Hindlimb muscle (tissue), 1 donor: ENCODE results near the gene BANF2. TPM values are rescaled to one million over a fixed set of nuclear protein-coding genes. Genes with fewer than 3 reads are reported as not detected.
"Not testable (repeated sequence)": the region's sequence is repeated elsewhere in the genome, so short reads cannot be mapped to it uniquely, and the experiment has no call there.

Experiments used
- DNase-seq: peaks from one replicate; pipeline ENCODE4 v3.0.0-alpha.2; 2013
- polyA plus RNA-seq: library from polyadenylated mRNA; unstranded; fragments of 120-200 nt; gene quantifications from one replicate; pipeline ENCODE4 v1.2.1, GENCODE V29; 2013; ENCODE audit not compliant: insufficient read length

Gene BANF2
- polyA plus RNA-seq, result not detected

- DNase-seq, result no peak
Measured at GRCh38 chr20:17699931-17700351, at the start of gene BANF2. BANF2 (plus strand) TSS chr20:17699966; CDS start chr20:17725026, 25,060 bp downstream.

GRCh38 chr20:17650301-17651128 lies 49.3 kb upstream of the BANF2 start:
- DNase-seq, result no peak

- no peak for DNase-seq
Measured at GRCh38 chr20:17651129-17651759, 48.5 kb upstream of the BANF2 start.

DNA sequence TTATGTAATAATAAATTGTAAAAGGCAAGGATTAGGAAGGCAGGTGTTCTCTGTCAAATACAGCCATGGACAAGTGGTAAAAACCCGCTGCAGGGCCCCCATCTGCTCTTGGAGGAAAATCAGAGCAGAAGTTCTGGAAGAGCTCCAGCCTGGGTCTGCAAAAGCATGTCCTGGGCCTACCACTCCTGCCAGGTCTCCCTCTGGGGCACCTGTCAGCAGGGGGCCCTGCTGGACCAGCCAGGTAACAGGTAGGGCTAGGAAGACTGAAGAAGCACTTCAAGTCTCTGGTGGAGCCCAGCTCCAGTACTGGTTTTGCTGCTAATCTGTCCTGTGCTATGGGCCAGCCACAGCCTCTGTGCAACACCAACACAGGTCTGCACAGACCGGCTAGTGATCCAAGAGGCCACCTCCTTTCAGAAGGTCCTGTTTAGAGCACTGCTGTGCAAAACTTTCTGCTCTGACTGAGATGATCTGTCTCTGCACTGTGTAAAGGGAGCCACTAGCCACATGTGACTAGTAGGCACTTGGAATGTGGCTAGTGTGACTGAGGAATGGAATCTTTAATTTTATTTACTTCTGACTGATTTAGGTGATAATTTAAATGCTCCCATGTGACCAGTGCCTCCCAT lies 47.9 kb upstream of the BANF2 start:
- no peak for DNase-seq

GRCh38 chr20:17652411-17652810 lies 47.4 kb upstream of the BANF2 start:
- DNase-seq, result no peak

DNA sequence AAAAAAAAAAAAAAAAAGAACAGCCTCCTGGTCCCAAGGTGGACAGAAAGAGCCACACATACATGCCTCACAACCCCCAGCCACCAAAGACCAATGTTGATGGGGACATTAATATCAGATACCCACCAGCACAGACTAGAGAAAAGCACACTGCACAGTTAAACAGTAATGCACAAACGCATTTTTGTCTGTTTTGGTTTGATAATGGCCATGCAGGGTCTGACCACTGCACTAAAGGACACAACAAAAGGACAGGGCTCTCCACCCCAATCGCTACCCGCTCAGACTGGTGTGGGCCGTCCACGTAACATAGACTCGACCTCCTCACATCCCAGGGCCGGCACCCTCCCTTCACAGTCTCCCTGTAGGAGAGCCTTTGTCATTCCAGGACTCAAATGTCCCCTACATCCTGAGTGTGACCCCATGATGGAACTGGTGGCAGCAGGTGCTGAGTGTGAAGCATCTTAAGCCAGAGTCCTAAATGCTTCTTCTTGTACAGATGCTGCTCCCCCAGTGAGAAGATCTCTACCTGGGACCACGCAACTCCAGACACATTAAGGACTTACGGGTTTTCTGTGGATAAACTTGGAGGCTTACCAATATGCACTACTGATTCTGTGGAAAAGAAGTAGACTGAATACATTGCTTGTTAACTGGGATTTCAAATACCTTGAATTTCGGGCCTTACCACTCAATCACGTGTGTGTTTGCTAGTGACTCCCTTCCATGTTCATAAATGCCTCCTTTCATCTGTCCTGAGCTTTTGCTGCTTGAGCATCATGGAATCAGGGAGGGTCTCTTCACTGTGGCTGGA lies 45.7 kb upstream of the BANF2 start:
- no peak for DNase-seq

- DNase-seq, result no peak
Measured at GRCh38 chr20:17654649-17655285, 45.0 kb upstream of the BANF2 start.

GRCh38 chr20:17655286-17655651 lies 44.5 kb upstream of the BANF2 start:
- no peak for DNase-seq

DNA sequence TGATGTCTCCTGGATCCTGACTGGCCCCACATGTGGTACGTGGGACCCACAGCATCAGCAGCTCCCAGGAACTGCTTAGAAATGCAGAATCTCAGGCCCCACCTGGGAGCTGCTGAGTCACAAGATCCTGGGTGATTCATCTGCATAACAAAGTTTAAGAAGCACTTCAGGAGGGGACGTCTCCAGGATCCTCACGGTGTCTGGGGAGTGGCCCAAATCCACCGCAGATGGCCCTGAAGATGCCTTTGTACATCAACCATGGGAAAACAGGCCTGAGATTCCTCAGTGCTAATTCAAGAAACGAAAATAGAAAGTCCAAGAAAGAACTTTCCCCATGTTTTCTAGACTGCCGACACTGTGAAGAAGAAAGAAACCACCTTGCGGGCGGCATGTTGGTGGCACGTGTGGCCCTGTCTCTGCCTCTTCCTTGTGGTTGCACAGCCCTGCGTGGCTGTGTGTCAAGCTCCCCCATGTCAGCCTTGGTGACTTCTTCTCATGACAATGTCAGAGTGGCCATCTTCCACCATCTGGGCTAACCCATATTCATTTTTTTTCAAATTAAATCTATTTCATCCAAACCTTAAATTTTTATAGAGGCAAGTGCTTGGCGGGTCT lies 43.8 kb upstream of the BANF2 start:
- no peak for DNase-seq

DNA sequence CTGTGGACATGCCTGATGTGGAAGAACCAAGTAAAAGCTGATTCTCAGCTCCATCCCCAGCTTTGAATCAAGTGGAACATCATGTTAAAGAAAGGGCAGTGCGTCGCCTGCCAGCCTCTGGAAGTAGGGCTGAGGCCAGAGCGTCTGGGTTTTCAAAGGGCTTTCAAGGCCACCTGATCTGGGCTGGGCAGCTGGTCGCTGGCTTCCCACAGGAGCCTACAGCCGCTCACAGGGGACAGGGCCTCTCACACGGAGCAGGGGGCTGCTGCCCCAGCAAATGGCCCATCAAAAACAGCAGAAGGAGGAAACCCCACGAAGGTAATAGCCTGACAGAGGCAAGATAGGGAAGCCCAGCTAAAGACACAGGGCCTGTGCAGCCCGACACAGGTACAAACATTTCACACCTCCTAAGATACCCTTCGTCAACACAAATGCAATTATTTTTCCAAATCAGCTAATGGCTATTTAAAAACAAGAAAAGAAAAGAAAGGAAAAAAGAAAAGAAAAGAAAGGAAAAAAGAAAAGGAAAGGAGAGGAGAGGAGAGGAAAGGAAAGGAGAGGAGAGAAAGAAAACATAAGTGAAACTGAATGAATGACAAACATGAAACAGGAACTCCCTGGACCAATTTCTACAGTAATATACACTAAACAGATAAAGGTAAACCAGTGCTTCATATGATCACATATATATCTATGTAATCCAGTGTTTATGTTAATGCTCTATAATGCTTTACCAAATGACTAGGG lies 42.5 kb upstream of the BANF2 start:
- no peak for DNase-seq

DNA sequence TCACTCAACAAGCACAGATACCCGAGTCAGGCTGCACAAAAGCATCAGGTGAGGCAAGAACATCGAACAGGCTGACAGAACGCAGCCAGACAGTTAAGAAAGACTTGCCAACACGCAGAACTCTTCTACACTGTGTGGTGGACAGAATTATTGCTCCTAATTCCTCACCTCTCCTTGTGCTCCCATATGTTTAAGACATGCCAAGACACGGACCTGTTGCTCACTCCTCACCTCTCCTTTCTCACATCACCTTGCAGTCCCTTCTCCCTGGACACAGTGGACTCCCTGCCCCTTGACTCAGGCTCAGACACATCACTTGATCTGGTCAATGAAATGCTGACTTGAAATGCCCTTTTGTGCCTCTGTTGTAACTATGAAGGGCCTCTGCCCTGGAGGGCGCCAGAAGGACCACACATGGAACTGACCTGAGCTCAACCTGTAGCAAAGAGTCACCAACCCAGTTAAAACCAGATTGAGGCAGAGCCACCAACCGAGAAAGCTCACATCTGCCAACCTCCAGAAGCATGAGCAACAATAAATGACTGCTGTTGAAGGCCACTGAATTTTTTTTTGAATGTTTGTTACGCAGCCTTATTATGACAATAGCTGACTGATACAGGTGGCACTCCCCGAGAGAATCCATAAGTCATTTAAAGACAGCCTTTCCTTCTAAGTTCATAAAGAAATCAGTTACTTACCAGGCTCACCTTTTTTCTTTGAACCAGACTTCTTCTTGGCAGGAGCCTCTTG lies 41.7 kb upstream of the BANF2 start:
- no peak for DNase-seq

DNA sequence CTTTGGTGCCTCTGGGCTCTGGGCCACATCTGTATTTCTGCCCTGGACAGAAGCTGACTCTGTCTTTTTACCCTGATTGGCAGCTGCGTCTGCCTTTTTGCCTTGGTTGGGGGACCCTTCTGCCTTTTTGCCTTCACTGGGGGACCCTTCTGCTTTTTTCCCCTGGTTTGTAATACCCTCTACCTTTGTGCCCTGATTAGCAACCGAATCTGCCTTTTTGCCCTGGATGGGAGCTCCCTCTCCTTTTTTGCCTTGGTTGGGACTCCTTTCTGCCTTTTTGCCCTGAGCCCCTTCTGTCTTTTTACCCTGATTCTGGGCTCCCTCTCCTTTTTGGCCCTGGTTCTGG lies 41.1 kb upstream of the BANF2 start:
- DNase-seq, result no peak

- DNase-seq, result not testable (repeated sequence)
Measured at GRCh38 chr20:17659344-17659743, 40.4 kb upstream of the BANF2 start.

DNA sequence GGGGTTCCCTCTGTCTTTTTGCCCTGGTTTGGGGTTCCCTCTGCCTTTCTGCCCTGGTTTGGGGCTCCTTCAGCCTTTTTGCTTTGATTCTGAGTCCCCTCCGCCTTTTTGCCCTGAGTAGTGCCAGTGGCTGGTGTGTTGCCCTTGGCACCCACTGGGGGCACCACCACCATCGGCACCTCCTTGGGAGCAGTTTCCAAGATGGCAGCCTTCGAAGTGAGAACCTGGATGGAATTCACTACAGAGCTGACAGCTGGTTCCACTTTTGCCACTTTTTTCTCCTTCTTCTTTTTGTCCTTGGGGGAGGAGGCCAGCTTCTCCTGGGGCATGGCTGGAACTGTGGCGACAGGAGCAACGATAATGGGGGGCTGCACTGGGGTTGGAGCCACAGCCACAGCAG lies 40.0 kb upstream of the BANF2 start:
- no peak for DNase-seq

- DNase-seq, result no peak
Measured at GRCh38 chr20:17660667-17661066, 39.1 kb upstream of the BANF2 start.

- DNase-seq, result no peak
Measured at GRCh38 chr20:17661121-17661744, 38.5 kb upstream of the BANF2 start.

DNA sequence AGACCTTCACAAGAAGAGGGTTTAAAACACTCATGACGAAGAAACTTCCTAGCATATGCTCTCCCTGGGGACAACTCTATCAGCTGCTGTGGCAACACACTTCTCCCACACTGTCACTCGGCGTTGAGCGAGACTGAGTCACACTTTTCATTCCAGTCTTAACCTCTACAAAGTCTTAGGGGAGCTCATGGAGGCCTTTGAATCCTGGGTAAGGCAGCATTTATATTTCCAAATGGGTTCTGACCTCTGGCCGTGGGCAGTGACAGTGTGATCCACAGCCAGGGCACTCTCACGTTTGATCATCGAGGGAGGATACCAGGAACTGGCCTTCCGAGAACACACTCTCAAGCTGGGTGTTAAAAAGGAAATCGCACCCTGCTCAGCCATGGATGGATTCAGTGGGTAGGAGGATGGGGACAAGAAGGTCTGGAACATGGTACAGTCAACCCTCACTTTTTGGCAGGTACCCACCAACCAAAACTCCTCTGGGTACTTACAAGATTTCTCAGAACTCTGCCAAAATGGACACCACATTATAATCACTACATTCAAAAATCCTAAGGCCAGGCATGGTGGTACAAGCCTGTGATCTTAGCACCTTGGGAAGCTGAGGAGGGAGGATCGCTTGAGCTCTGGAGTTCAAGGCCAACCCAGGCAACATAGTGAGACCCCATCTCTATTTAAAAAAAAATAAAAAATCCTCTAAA lies 37.3 kb upstream of the BANF2 start:
- no peak for DNase-seq

GRCh38 chr20:17663040-17663399 lies 36.7 kb upstream of the BANF2 start:
- no peak for DNase-seq

- no peak for DNase-seq
Measured at GRCh38 chr20:17663486-17663885, 36.3 kb upstream of the BANF2 start.
